CD4-positive, alpha-beta memory T cell (primary cell): Measurements from ENCODE around the gene CCIN. TPM values are rescaled to one million over a fixed set of nuclear protein-coding genes. Genes with fewer than 3 reads are reported as not detected.

Source experiments
- CTCF ChIA-PET: fragments of 350-600 bp; sonication (Branson Sonifier 250); formaldehyde crosslinking; loops from one replicate; lab custom pipeline; 2021; ENCODE audit warnings: inconsistent platforms; ENCODE audit not compliant: partially characterized antibody; lab: Charles Lee
- POLR2A ChIA-PET: fragments of 350-600 bp; sonication (Branson Sonifier 250); formaldehyde crosslinking; loops from one replicate; lab custom pipeline; 2021; ENCODE audit not compliant: partially characterized antibody; lab: Charles Lee
- DNase-seq, 5 donors: peaks; one replicate each; pipeline versions ENCODE4 v3.0.0 to v3.0.0-alpha.2; 2020 to 2022; ENCODE audit warnings: mixed read lengths in 1 of 5
- H3K27ac ChIP-seq: one replicate; pipeline ENCODE4 v1.7.0; 2013; ENCODE audit warnings: low read depth, low read length
- H3K27me3 ChIP-seq: 2 replicates; pipeline ENCODE4 v1.7.0; 2013; ENCODE audit warnings: mild to moderate bottlenecking, low read length, moderate library complexity; ENCODE audit not compliant: insufficient read depth
- H3K36me3 ChIP-seq: 2 replicates; pipeline ENCODE4 v1.7.0; 2013; ENCODE audit warnings: mild to moderate bottlenecking, low read length, moderate library complexity; ENCODE audit not compliant: insufficient read depth
- H3K4me1 ChIP-seq: 2 replicates; pipeline ENCODE4 v1.7.0; 2013; ENCODE audit warnings: mild to moderate bottlenecking, low read length, moderate library complexity; ENCODE audit not compliant: insufficient read depth
- H3K4me3 ChIP-seq, 2 donors: one replicate each; pipeline ENCODE4 v1.7.0; 2013; ENCODE audit warnings: low read length in 2 of 2, mild to moderate bottlenecking in 1 of 2
- H3K9me3 ChIP-seq, 2 donors: one replicate each; pipeline ENCODE4 v1.7.0; 2013; ENCODE audit warnings: low read length in 2 of 2, control low read depth in 1 of 2; ENCODE audit not compliant: control insufficient read depth in 1 of 2
- H3K27ac Mint-ChIP-seq, 7 donors: one replicate each; pipeline ENCODE4 v1.8.0; 2020 to 2021; ENCODE audit warnings: mixed read lengths in 7 of 7, mild to moderate bottlenecking in 6 of 7, inconsistent platforms in 3 of 7, moderate library complexity in 3 of 7
- H3K27me3 Mint-ChIP-seq, 2 donors: one replicate each; pipeline ENCODE4 v1.8.0; 2020 to 2021; ENCODE audit warnings: mixed read lengths in 2 of 2
- H3K36me3 Mint-ChIP-seq, 2 donors: one replicate each; pipeline ENCODE4 v1.8.0; 2020 to 2021; ENCODE audit warnings: mixed read lengths in 2 of 2, inconsistent platforms in 1 of 2, mild to moderate bottlenecking in 1 of 2
- H3K4me1 Mint-ChIP-seq, 4 donors: one replicate each; pipeline ENCODE4 v1.8.0; 2020 to 2021; ENCODE audit warnings: mixed read lengths in 4 of 4, mild to moderate bottlenecking in 1 of 4
- H3K4me3 Mint-ChIP-seq, 8 donors: one replicate each; pipeline ENCODE4 v1.8.0; 2020 to 2021; ENCODE audit warnings: mixed read lengths in 8 of 8, mild to moderate bottlenecking in 7 of 8, moderate library complexity in 6 of 8, inconsistent platforms in 3 of 8
- H3K9me3 Mint-ChIP-seq, 8 donors: one replicate each; pipeline ENCODE4 v1.8.0; 2020 to 2021; ENCODE audit warnings: mixed read lengths in 8 of 8, mild to moderate bottlenecking in 5 of 8, inconsistent platforms in 3 of 8, moderate library complexity in 1 of 8
- intact Hi-C: fragments of 100-400 bp; cut with micrococcal nuclease; formaldehyde crosslinking; loops from one replicate; pipeline ENCODE4 v1.15.1; 2023
- polyA plus RNA-seq, 2 donors: library from polyadenylated mRNA; unstranded; fragments of 300-500 nt; fragmentation: Illumina TruSeq; gene quantifications; one replicate each; pipeline ENCODE4 v1.2.3, GENCODE V29; 2021
- total RNA-seq, 2 experiments: library from RNA; stranded (reverse); gene quantifications; one replicate each; pipeline ENCODE4 v1.2.3, GENCODE V29; 2021

The CCIN gene
- total and polyA plus RNA-seq, 4 experiments from 2014 or later = not detected

DNA sequence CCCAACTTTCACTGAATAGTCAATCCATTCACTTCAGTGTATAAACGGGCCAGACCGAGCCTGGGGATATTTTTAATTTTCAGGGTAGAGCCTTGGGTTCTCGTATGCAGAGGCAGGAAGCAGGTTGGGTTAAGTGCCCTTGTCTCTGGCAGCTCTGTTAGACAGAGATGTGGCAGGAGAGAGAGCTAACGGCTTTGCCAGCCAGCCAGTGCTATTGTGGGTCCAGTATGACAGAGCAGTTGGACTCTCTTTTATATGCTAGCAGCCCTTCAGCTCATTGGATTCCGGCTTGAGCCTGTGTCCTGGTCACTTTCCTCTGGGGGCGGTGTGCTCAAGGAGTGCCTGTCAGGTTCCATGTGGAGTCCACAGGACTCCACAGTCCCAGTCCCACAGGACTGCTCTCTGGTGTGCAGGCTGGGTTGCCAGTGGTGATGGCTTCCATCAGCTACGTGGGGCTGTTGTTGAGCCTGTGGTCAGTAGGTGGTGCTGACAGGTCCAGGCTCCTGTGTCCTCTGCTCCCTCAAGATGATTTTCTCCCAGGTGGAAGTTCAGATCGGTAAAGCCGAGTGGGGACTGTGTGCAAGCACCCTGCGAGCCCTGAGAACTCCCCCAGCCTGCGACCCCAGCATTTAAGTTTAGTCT lies 35.8 kb downstream of the CCIN start:
- no peaks in the 10 kb centered on the region for H3K27me3 Mint-ChIP-seq
- H3K27ac Mint-ChIP-seq = peak overlapping the region in 3 of 7 donors; percentile 46 to 64 (median 50)
- no peak overlapping the region for H3K4me3 ChIP-seq
- no peaks in the 10 kb centered on the region for H3K27me3 ChIP-seq
- no peaks in the 10 kb centered on the region for H3K9me3 Mint-ChIP-seq
- no peak overlapping the region for H3K4me3 Mint-ChIP-seq
- intact Hi-C loops = no loop called here
- no peaks in the 10 kb centered on the region for H3K9me3 ChIP-seq
- DNase-seq = no peak
- peaks cover 62 to 93% of the 10 kb centered on the region in 2 donors for H3K36me3 Mint-ChIP-seq
- peaks cover 27 to 44% (median 32%) of the 10 kb centered on the region in 4 donors for H3K4me1 Mint-ChIP-seq
- H3K4me1 ChIP-seq = peaks cover 32% of the 10 kb centered on the region
- no peak overlapping the region for H3K27ac ChIP-seq
- H3K36me3 ChIP-seq = peaks cover 79% of the 10 kb centered on the region
- ChIA-PET CTCF (interaction anchor here (1.1 to 1.9 kb wide), 2 partner anchors 8 to 15 kb away, joined by 8 to 9 read pairs; partner anchors contain the start of gene CLTA), POLR2A (interaction anchor here (1.4 kb wide), 1 partner anchor 14 kb away, joined by 5 read pairs; the partner anchor contains the start of gene CLTA)

DNA sequence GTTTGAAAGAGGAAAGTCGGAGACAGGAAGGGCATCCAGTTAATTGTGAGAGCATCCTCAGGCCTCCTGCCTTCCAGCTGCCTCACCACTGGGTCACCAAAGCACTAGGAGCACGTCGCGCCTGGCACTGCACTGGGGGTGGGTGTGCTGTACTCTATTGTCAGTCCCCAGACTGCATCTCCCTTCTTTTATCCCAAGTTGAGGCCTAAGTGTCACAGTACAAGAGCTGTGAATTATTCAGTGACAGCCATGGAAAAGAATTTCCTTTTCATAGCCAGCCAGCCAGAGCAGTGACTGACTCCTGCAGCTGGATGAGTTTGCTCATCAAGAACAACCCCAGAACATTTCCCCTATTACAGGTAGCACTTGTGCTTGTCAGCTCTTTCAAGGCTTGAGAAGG lies 37.8 kb downstream of the CCIN start:
- Mint-ChIP-seq H3K27me3 (no peaks in the 10 kb centered on the region), H3K9me3 (no peaks in the 10 kb centered on the region), H3K27ac (peak overlapping the region; percentile 22 to 83 (median 47)), H3K36me3 (peaks cover 71 to 95% of the 10 kb centered on the region in 2 donors), H3K4me3 (no peak overlapping the region), H3K4me1 (peaks cover 33 to 62% (median 35%) of the 10 kb centered on the region in 4 donors)
- no peak for DNase-seq
- no peak overlapping the region for H3K27ac ChIP-seq
- POLR2A ChIA-PET = interaction anchor here (1.4 kb wide), 1 partner anchor 16 kb away, joined by 5 read pairs; the partner anchor contains the start of gene CLTA
- CTCF ChIA-PET = interaction anchor here (1.9 to 2.1 kb wide), 2 partner anchors 10 to 17 kb away, joined by 9 to 11 read pairs; partner anchors contain the start of gene CLTA
- H3K4me1 ChIP-seq = peaks cover 32% of the 10 kb centered on the region
- intact Hi-C loops = no loop called here
- no peaks in the 10 kb centered on the region for H3K27me3 ChIP-seq
- H3K4me3 ChIP-seq = no peak overlapping the region
- peaks cover 79% of the 10 kb centered on the region for H3K36me3 ChIP-seq
- H3K9me3 ChIP-seq = no peaks in the 10 kb centered on the region

- no peak overlapping the region for H3K4me3 ChIP-seq
- H3K27me3 Mint-ChIP-seq = no peaks in the 10 kb centered on the region
- no peaks in the 10 kb centered on the region for H3K9me3 Mint-ChIP-seq
- CTCF ChIA-PET = interaction anchor here (1.1 to 2.1 kb wide), 2 partner anchors 18 to 121 kb away, joined by 3 to 11 read pairs; partner anchors contain the start of gene CLTA
- peaks cover 32% of the 10 kb centered on the region for H3K4me1 ChIP-seq
- DNase-seq = no peak
- peaks cover 69 to 95% of the 10 kb centered on the region in 2 donors for H3K36me3 Mint-ChIP-seq
- H3K4me3 Mint-ChIP-seq = peak overlapping the region in 1 of 8 donors; percentile 10
- H3K27ac Mint-ChIP-seq = peak overlapping the region; percentile 56 to 87 (median 76)
- peaks cover 79% of the 10 kb centered on the region for H3K36me3 ChIP-seq
- POLR2A ChIA-PET = interaction anchor here (1.4 kb wide), 1 partner anchor 17 kb away, joined by 5 read pairs; the partner anchor contains the start of gene CLTA
- peaks cover 30 to 62% (median 35%) of the 10 kb centered on the region in 4 donors for H3K4me1 Mint-ChIP-seq
- H3K9me3 ChIP-seq = no peaks in the 10 kb centered on the region
- H3K27ac ChIP-seq = no peak overlapping the region
- intact Hi-C loops = no loop called here
- H3K27me3 ChIP-seq = no peaks in the 10 kb centered on the region
These were observed 38.4 kb downstream of the CCIN start for GRCh38 chr9:36207546-36208012.

GRCh38 chr9:36208521-36209253 lies 39.5 kb downstream of the CCIN start:
- no peak for DNase-seq
- H3K27ac ChIP-seq = no peak overlapping the region
- no peak overlapping the region for H3K4me3 ChIP-seq
- peaks cover 32% of the 10 kb centered on the region for H3K4me1 ChIP-seq
- H3K9me3 ChIP-seq = no peaks in the 10 kb centered on the region
- Mint-ChIP-seq H3K27me3 (no peaks in the 10 kb centered on the region), H3K4me1 (peaks cover 33 to 66% (median 35%) of the 10 kb centered on the region in 4 donors), H3K9me3 (no peaks in the 10 kb centered on the region), H3K4me3 (peak overlapping the region in 2 of 8 donors; percentile 27 to 30), H3K36me3 (peaks cover 60 to 94% of the 10 kb centered on the region in 2 donors), H3K27ac (peak overlapping the region; percentile 16 to 89 (median 63))
- peaks cover 74% of the 10 kb centered on the region for H3K36me3 ChIP-seq
- ChIA-PET POLR2A (no interaction called here), CTCF (interaction anchor here (1.1 to 2.1 kb wide), 2 partner anchors 19 to 120 kb away, joined by 3 to 11 read pairs; partner anchors contain the start of gene CLTA)
- H3K27me3 ChIP-seq = no peaks in the 10 kb centered on the region
- intact Hi-C loops = no loop called here

DNA sequence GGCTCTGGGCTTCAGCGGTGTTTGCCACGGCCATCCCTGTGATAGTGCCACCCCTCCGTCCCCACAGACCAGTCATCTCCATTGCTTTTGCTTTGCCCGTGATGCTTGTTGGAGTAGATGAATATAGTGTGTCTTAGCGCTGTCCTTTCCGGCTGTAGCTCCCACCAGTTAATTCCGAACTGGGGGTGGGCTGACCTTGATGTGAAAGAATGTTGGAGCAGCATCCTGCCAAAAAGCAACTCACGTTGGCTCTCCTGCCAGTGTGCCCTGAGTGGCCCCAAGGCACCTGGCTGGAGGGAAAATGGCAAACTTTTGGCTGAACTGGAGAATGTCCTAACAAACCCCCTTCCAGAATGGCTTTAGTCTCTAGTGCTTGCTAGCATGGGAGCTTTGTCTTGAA lies 41.5 kb downstream of the CCIN start:
- peaks cover 56% of the 10 kb centered on the region for H3K36me3 ChIP-seq
- no peaks in the 10 kb centered on the region for H3K9me3 ChIP-seq
- peaks cover 40% of the 10 kb centered on the region for H3K4me1 ChIP-seq
- peaks cover 34 to 68% (median 42%) of the 10 kb centered on the region in 4 donors for H3K4me1 Mint-ChIP-seq
- H3K27ac Mint-ChIP-seq = peak overlapping the region in 4 of 7 donors; percentile 9 to 81 (median 34)
- H3K9me3 Mint-ChIP-seq = no peaks in the 10 kb centered on the region
- H3K4me3 Mint-ChIP-seq = peak overlapping the region in 1 of 8 donors; percentile 22
- no peaks in the 10 kb centered on the region for H3K27me3 Mint-ChIP-seq
- DNase-seq = no peak
- intact Hi-C loops = no loop called here
- no peak overlapping the region for H3K4me3 ChIP-seq
- POLR2A ChIA-PET = no interaction called here
- CTCF ChIA-PET = interaction anchor here (1.2 to 1.9 kb wide), 2 partner anchors 20 to 21 kb away, joined by 4 to 9 read pairs; partner anchors contain the start of gene CLTA
- no peaks in the 10 kb centered on the region for H3K27me3 ChIP-seq
- H3K36me3 Mint-ChIP-seq = peaks cover 50 to 89% of the 10 kb centered on the region in 2 donors
- no peak overlapping the region for H3K27ac ChIP-seq

DNA sequence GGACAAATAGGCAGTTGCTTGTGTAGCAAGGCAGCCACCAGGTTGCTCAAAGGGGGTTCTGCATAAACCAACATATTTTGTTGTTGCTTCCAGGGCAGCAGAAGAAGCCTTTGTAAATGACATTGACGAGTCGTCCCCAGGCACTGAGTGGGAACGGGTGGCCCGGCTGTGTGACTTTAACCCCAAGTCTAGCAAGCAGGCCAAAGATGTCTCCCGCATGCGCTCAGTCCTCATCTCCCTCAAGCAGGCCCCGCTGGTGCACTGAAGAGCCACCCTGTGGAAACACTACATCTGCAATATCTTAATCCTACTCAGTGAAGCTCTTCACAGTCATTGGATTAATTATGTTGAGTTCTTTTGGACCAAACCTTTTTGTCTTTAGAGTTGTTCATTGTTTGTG lies 42.3 kb downstream of the CCIN start:
- H3K36me3 Mint-ChIP-seq = peaks cover 48 to 85% of the 10 kb centered on the region in 2 donors
- ChIA-PET POLR2A (no interaction called here), CTCF (interaction anchor here (1.9 kb wide), 1 partner anchor 22 kb away, joined by 9 read pairs; no protein-coding TSS in a partner anchor)
- intact Hi-C loops = no loop called here
- H3K27me3 ChIP-seq = no peaks in the 10 kb centered on the region
- no peak for DNase-seq
- H3K27ac ChIP-seq = no peak overlapping the region
- H3K4me3 Mint-ChIP-seq = no peak overlapping the region
- H3K9me3 Mint-ChIP-seq = peaks cover 0 to 2% (median 0%) of the 10 kb centered on the region in 8 donors
- H3K4me3 ChIP-seq = no peak overlapping the region
- H3K27me3 Mint-ChIP-seq = no peaks in the 10 kb centered on the region
- peaks cover 38 to 69% (median 47%) of the 10 kb centered on the region in 4 donors for H3K4me1 Mint-ChIP-seq
- H3K4me1 ChIP-seq = peaks cover 45% of the 10 kb centered on the region
- H3K27ac Mint-ChIP-seq = peak overlapping the region in 4 of 7 donors; percentile 12 to 59 (median 40)
- no peaks in the 10 kb centered on the region for H3K9me3 ChIP-seq
- peaks cover 50% of the 10 kb centered on the region for H3K36me3 ChIP-seq
